MM.1S (cell line): Measurements from ENCODE around the gene KDM5A.
"Not testable (repeated sequence)": the region's sequence is repeated elsewhere in the genome, so short reads cannot be mapped to it uniquely, and the experiment has no call there.

Source experiments
- DNase-seq: peaks from one replicate; pipeline ENCODE4 v3.0.0-alpha.2; 2015
- H2AFZ ChIP-seq: fragments of 300-600 bp; sonication (generic); 2 replicates; pipeline ENCODE4 v1.6.0; 2016; ENCODE audit warnings: antibody characterized with exemption, low read length
- H3F3A ChIP-seq: fragments of 300-600 bp; sonication (generic); 2 replicates; pipeline ENCODE4 v1.6.1; 2016; ENCODE audit warnings: mild to moderate bottlenecking, antibody characterized with exemption, low read length, moderate library complexity, mixed read lengths; ENCODE audit not compliant: insufficient read depth
- H3K27ac ChIP-seq: fragments of 300-600 bp; sonication (generic); 2 replicates; pipeline ENCODE4 v1.5.1; 2016; ENCODE audit warnings: mild to moderate bottlenecking, low read length
- H3K27me3 ChIP-seq: fragments of 300-600 bp; sonication (generic); replicated peaks from 2 replicates; pipeline ENCODE4 v1.6.0; 2016; ENCODE audit warnings: low read length; ENCODE audit not compliant: insufficient read depth
- H3K36me3 ChIP-seq: fragments of 300-600 bp; sonication (generic); replicated peaks from 2 replicates; pipeline ENCODE4 v1.6.1; 2016; ENCODE audit warnings: mild to moderate bottlenecking, low read length, mixed read lengths; ENCODE audit not compliant: insufficient read depth
- H3K4me1 ChIP-seq: fragments of 300-600 bp; sonication (generic); 2 replicates; pipeline ENCODE4 v1.6.1; 2016; ENCODE audit warnings: low read length, mixed read lengths
- H3K4me2 ChIP-seq: fragments of 300-600 bp; sonication (generic); 2 replicates; pipeline ENCODE4 v1.6.0; 2016; ENCODE audit warnings: low read depth, low read length
- H3K4me3 ChIP-seq: fragments of 300-600 bp; sonication (generic); 2 replicates; pipeline ENCODE4 v1.5.1; 2016; ENCODE audit warnings: low read length, mixed read lengths
- H3K79me2 ChIP-seq: fragments of 300-600 bp; sonication (generic); 2 replicates; pipeline ENCODE4 v1.6.1; 2016; ENCODE audit warnings: mixed run types, low read length, mixed read lengths
- H3K9ac ChIP-seq: fragments of 300-600 bp; sonication (generic); 2 replicates; pipeline ENCODE4 v1.6.1; 2016; ENCODE audit warnings: low read length, mixed read lengths
- H3K9me2 ChIP-seq: fragments of 300-600 bp; sonication (generic); replicated peaks from 2 replicates; pipeline ENCODE4 v1.6.1; 2016; ENCODE audit warnings: mild to moderate bottlenecking, low read length, mixed read lengths; ENCODE audit not compliant: insufficient read depth
- H3K9me3 ChIP-seq: fragments of 300-600 bp; sonication (generic); replicated peaks from 2 replicates; pipeline ENCODE4 v1.6.1; 2016; ENCODE audit warnings: mild to moderate bottlenecking, low read length, mixed read lengths; ENCODE audit not compliant: insufficient read depth
- H4K20me1 ChIP-seq: fragments of 300-600 bp; sonication (generic); 2 replicates; pipeline ENCODE4 v1.6.1; 2016; ENCODE audit warnings: mild to moderate bottlenecking, low read length, moderate library complexity, mixed read lengths; ENCODE audit not compliant: insufficient read depth
- EZH2 ChIP-seq: fragments of 300-600 bp; sonication (generic); optimal IDR thresholded peaks from 2 replicates; pipeline ENCODE3; 2017; ENCODE audit warnings: low read depth, mild to moderate bottlenecking, antibody characterized with exemption, low read length, mixed read lengths
- EZH2phosphoT487 ChIP-seq: fragments of 300-600 bp; sonication (generic); IDR thresholded peaks from 2 replicates; pipeline ENCODE4 v1.6.1; 2018; ENCODE audit warnings: antibody characterized with exemption, low read length
- TF ChIP-seq, protein P1 (sequence below): fragments of 300-600 bp; sonication (generic); IDR thresholded peaks from 2 replicates; pipeline ENCODE4 v1.5.1; 2016; ENCODE audit warnings: antibody characterized with exemption, low read length, mixed read lengths

The KDM5A gene

DNA sequence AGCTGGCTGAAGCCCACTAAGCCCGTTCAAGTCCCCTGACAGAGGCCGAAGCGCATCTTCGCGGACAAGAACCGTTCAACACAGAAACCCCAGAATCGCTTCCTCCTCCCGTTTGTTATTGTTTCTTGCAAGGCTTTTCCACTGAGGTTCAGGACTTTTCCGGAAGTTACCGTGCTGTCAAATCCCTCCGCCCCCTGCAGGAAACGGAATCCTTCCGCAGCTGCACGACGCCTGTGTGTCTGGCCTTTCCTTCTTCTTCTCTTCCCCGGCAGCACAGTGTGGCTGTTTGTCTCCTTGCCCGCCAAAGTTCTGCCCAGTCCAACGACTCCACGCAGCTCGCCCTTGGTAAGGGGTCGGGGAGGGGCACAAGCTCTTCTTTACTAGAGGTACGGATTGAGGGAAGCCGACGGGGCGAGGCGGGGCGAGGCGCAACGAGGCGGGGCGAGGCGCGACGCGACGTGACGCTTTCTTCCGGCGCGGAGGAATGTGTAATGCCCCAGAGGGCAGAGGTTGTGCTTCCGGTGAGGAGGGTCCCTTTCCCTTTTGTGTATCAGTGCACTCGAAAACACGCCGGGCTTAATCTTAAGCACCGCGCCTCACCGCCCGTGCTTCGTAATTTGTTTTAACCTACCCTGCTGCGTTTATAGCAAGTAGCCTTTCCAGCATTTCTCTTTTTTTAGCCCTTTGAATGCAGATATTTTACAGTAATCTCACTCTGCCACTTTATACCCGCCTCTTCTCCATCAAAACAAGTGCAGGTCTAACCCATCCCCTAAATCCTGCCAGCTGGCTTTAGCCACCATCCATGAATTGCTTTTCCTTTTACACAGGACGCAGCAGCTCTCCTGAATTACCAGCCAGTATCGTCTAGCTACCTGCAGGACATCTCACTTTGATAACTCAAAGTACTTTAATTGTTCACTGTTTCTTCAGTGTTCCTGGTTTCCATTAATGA lies at the start of gene KDM5A:
Gene KDM5A (minus strand): TSS at position 179 of the 955 bp plus-strand sequence. CDS start 229 bp downstream, outside the sequence.
- Histone ChIP-seq H3K9me3 (no peaks in the 10 kb centered on the region), H3K4me3 (peak within 1 kb of the TSS; percentile 91), H3K36me3 (peaks cover 2% of the 10 kb centered on the region), H4K20me1 (no peaks in the 10 kb centered on the region), H3K79me2 (peaks cover 47% of the 10 kb centered on the region), H3K27me3 (no peaks in the 10 kb centered on the region), H3K4me2 (peak within 1 kb of the TSS; percentile 93), H3K4me1 (peaks cover 20% of the 10 kb centered on the region), H2AFZ (peak within 1 kb of the TSS; percentile 96), H3K9me2 (no peaks in the 10 kb centered on the region), H3K9ac (peak within 1 kb of the TSS; percentile 95), H3K27ac (peak within 1 kb of the TSS; percentile 90), H3F3A (peaks cover 13% of the 10 kb centered on the region)
- DNase-seq = peak; percentile 93
- no peak for TF ChIP-seq EZH2phosphoT487
- no peak for TF ChIP-seq EZH2
- TF ChIP-seq, protein P1, sequence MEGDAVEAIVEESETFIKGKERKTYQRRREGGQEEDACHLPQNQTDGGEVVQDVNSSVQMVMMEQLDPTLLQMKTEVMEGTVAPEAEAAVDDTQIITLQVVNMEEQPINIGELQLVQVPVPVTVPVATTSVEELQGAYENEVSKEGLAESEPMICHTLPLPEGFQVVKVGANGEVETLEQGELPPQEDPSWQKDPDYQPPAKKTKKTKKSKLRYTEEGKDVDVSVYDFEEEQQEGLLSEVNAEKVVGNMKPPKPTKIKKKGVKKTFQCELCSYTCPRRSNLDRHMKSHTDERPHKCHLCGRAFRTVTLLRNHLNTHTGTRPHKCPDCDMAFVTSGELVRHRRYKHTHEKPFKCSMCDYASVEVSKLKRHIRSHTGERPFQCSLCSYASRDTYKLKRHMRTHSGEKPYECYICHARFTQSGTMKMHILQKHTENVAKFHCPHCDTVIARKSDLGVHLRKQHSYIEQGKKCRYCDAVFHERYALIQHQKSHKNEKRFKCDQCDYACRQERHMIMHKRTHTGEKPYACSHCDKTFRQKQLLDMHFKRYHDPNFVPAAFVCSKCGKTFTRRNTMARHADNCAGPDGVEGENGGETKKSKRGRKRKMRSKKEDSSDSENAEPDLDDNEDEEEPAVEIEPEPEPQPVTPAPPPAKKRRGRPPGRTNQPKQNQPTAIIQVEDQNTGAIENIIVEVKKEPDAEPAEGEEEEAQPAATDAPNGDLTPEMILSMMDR = no peak

DNA sequence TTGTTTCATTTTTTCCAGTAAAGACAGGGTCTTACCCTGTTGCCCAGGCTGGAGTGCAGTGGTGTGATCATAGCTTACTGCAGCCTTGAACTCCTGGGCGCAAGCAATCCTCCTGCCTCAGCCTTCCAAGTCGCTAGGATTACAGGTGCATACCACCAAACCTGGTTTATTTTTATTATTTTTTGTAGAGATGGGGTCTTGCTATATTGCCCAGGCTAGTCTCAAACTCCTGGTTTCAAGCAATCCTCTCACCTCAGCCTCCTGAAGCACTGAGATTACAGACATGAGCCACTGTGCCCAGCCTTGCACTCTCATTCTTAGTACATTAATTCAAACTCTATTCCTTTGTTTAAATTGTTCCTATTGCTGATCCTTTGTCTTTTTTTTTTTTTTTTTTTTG lies 46.6 kb upstream of the KDM5A start:
- H3K79me2 ChIP-seq, H3K36me3 ChIP-seq, DNase-seq, H4K20me1 ChIP-seq, H3K9ac ChIP-seq, H3K27me3 ChIP-seq, H2AFZ ChIP-seq, H3K4me3 ChIP-seq, H3K4me1 ChIP-seq, H3F3A ChIP-seq, H3K4me2 ChIP-seq, H3K9me2 ChIP-seq, H3K27ac ChIP-seq, H3K9me3 ChIP-seq: not testable (repeated sequence)

DNA sequence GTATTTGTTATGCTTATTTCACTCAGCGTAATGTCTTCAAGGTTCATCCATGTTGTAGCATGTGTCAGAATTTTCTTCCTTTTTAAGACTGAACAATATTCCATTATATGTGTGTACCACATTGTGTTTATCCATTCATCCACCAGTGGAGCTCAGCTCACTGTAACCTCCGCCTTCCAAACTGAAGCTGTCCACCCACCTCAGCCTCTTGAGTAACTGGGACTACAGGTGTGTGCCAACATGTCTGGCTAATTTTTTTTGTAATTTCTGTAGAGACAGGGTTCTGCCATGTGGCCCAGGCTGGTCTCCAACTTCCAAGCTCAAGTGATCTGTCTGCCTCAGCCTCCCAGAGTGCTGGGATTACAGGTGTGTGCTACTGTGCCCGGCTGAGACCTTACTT lies 33.4 kb upstream of the KDM5A start:
- H3F3A ChIP-seq = no peaks in the 10 kb centered on the region
- no peak overlapping the region for H3K9ac ChIP-seq
- no peaks in the 10 kb centered on the region for H3K79me2 ChIP-seq
- no peak overlapping the region for H3K4me2 ChIP-seq
- no peaks in the 10 kb centered on the region for H4K20me1 ChIP-seq
- H3K4me1 ChIP-seq = no peaks in the 10 kb centered on the region
- no peak overlapping the region for H3K4me3 ChIP-seq
- no peaks in the 10 kb centered on the region for H3K9me2 ChIP-seq
- H3K27ac ChIP-seq = no peak overlapping the region
- H3K36me3 ChIP-seq = no peaks in the 10 kb centered on the region
- no peak overlapping the region for H2AFZ ChIP-seq
- no peak for DNase-seq
- TF ChIP-seq, protein P1 = no peak
- no peak for TF ChIP-seq EZH2phosphoT487
- TF ChIP-seq EZH2 = no peak
- H3K9me3 ChIP-seq = no peaks in the 10 kb centered on the region
- H3K27me3 ChIP-seq = no peaks in the 10 kb centered on the region

DNA sequence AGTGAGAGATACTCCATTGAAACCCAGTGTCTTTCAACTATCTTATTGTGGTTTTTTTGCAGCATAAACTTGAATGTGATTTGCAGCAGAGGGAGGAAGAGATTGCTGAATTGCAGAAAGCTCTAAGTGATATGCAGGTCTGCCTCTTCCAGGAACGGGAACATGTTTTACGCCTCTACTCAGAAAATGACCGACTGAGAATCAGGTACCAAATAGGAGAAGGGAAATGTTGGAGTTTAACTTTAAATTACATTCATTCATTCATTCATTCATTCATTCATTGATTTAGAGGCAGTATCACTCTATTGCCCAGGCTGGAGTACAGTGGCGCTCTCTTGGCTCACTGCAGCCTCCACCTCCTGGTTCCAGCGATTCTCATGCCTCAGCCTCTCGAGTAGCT lies 29.3 kb upstream of the KDM5A start:
- no peaks in the 10 kb centered on the region for H3K9me2 ChIP-seq
- no peaks in the 10 kb centered on the region for H3K4me1 ChIP-seq
- no peaks in the 10 kb centered on the region; the same call in 1 of the 2 replicates for H3K36me3 ChIP-seq
- H3K4me3 ChIP-seq = no peak overlapping the region
- no peaks in the 10 kb centered on the region for H4K20me1 ChIP-seq
- H3K27me3 ChIP-seq = no peaks in the 10 kb centered on the region
- no peak overlapping the region for H3K9ac ChIP-seq
- no peaks in the 10 kb centered on the region for H3K9me3 ChIP-seq
- no peak for DNase-seq
- TF ChIP-seq, protein P1 = no peak
- TF ChIP-seq EZH2 = no peak
- TF ChIP-seq EZH2phosphoT487 = no peak
- no peak overlapping the region for H3K27ac ChIP-seq
- no peaks in the 10 kb centered on the region for H3K79me2 ChIP-seq
- H3F3A ChIP-seq = no peaks in the 10 kb centered on the region
- no peak overlapping the region for H3K4me2 ChIP-seq
- H2AFZ ChIP-seq = no peak overlapping the region
